Ishikawa (cell line): ENCODE measurements around the gene DNAH12.

Experiments
- CEBPB ChIP-seq: IDR thresholded peaks from 2 replicates; pipeline ENCODE4 v1.6.1; 2012
- CREB1 ChIP-seq: IDR thresholded peaks from 2 replicates; pipeline ENCODE4 v1.6.1; 2012; ENCODE audit warnings: low read depth
- EGR1 ChIP-seq: IDR thresholded peaks from 2 replicates; pipeline ENCODE4 v1.6.1; 2012
- EP300 ChIP-seq: IDR thresholded peaks from 2 replicates; pipeline ENCODE4 v1.6.1; 2012; ENCODE audit warnings: borderline replicate concordance
- FOXM1 ChIP-seq: IDR thresholded peaks from 2 replicates; pipeline ENCODE4 v1.6.1; 2012; ENCODE audit warnings: low read depth, borderline replicate concordance
- MAX ChIP-seq: IDR thresholded peaks from 2 replicates; pipeline ENCODE4 v1.6.1; 2012
- NFIC ChIP-seq: IDR thresholded peaks from 2 replicates; pipeline ENCODE4 v1.6.1; 2012
- RAD21 ChIP-seq: IDR thresholded peaks from 2 replicates; pipeline ENCODE4 v1.6.1; 2012; ENCODE audit warnings: low read depth
- REST ChIP-seq: IDR thresholded peaks from 2 replicates; pipeline ENCODE4 v1.6.1; 2012; ENCODE audit warnings: low read depth, mild to moderate bottlenecking
- TAF1 ChIP-seq: IDR thresholded peaks from 2 replicates; pipeline ENCODE4 v1.6.1; 2012; ENCODE audit warnings: low read depth, mild to moderate bottlenecking
- TCF12 ChIP-seq: IDR thresholded peaks from 2 replicates; pipeline ENCODE4 v1.6.1; 2012; ENCODE audit warnings: low read depth
- TEAD4 ChIP-seq: IDR thresholded peaks from 2 replicates; pipeline ENCODE4 v1.6.1; 2012
- USF1 ChIP-seq: IDR thresholded peaks from 2 replicates; pipeline ENCODE4 v1.6.1; 2012
- YY1 ChIP-seq: IDR thresholded peaks from 2 replicates; pipeline ENCODE4 v1.6.1; 2012; ENCODE audit warnings: low read depth
- ZBTB7A ChIP-seq: IDR thresholded peaks from 2 replicates; pipeline ENCODE4 v1.6.1; 2012; ENCODE audit warnings: low read depth

The DNAH12 gene

GRCh38 chr3:57434041-57434440 lies 110.1 kb downstream of the DNAH12 start:
- TF ChIP-seq NFIC (peak; percentile 37; the same call in 1 of the 2 replicates), RAD21 (peak; percentile 56), TAF1 (no peak)

- TF ChIP-seq CEBPB (no peak), TAF1 (no peak), NFIC (no peak), FOXM1 (no peak), USF1 (no peak), TEAD4 (no peak), MAX (no peak), CREB1 (no peak)
Observed at GRCh38 chr3:57423335-57423734, 120.8 kb downstream of the DNAH12 start.

GRCh38 chr3:57421336-57421735 lies 122.8 kb downstream of the DNAH12 start:
- TF ChIP-seq RAD21 = no peak
- no peak for TF ChIP-seq FOXM1
- no peak for TF ChIP-seq YY1
- TF ChIP-seq CEBPB = no peak
- no peak for TF ChIP-seq MAX
- no peak for TF ChIP-seq TAF1

- no peak for TF ChIP-seq REST
Observed at GRCh38 chr3:57420001-57420400, 124.1 kb downstream of the DNAH12 start.

GRCh38 chr3:57411715-57412114 lies 132.4 kb downstream of the DNAH12 start:
- TF ChIP-seq ZBTB7A = no peak

GRCh38 chr3:57409471-57409870 lies 134.7 kb downstream of the DNAH12 start:
- TF ChIP-seq REST (no peak), FOXM1 (no peak), MAX (no peak), TEAD4 (no peak), YY1 (no peak), EP300 (no peak), ZBTB7A (no peak), USF1 (no peak), TAF1 (no peak), EGR1 (no peak), CREB1 (no peak), NFIC (no peak), TCF12 (no peak), CEBPB (no peak)

- no peak for TF ChIP-seq NFIC
- TF ChIP-seq CEBPB = no peak
- no peak for TF ChIP-seq EGR1
- TF ChIP-seq TCF12 = no peak
- no peak for TF ChIP-seq EP300
- TF ChIP-seq RAD21 = no peak
- TF ChIP-seq CREB1 = no peak
- TF ChIP-seq ZBTB7A = no peak
- TF ChIP-seq TAF1 = no peak
- TF ChIP-seq FOXM1 = no peak
- no peak for TF ChIP-seq MAX
- TF ChIP-seq TEAD4 = no peak
- TF ChIP-seq USF1 = no peak
- TF ChIP-seq YY1 = no peak
- no peak for TF ChIP-seq REST
Observed at GRCh38 chr3:57402675-57403074, 141.5 kb downstream of the DNAH12 start.
